Breast epithelium (tissue), 3 donors: ENCODE data around the gene MYL12A.

Experiments used
- POLR2A ChIP-seq: fragments of 450-650 bp; IDR thresholded peaks from one replicate; pipeline ENCODE4 v1.6.1; 2016; ENCODE audit warnings: antibody characterized with exemption, mild to moderate bottlenecking, moderate library complexity
- POLR2AphosphoS5 ChIP-seq, 3 donors: sonication (generic); formaldehyde crosslinking; IDR thresholded peaks; one replicate each; pipeline ENCODE4 v1.6.1; 2017; ENCODE audit warnings: antibody characterized with exemption in 3 of 3
- TF ChIP-seq, protein P1 (sequence below), 3 donors: fragments of 450-650 bp; IDR thresholded peaks; one replicate each; pipeline ENCODE4 v1.5.1; 2016 to 2017; ENCODE audit warnings: antibody characterized with exemption in 3 of 3, mild to moderate bottlenecking in 3 of 3, moderate library complexity in 3 of 3

DNA sequence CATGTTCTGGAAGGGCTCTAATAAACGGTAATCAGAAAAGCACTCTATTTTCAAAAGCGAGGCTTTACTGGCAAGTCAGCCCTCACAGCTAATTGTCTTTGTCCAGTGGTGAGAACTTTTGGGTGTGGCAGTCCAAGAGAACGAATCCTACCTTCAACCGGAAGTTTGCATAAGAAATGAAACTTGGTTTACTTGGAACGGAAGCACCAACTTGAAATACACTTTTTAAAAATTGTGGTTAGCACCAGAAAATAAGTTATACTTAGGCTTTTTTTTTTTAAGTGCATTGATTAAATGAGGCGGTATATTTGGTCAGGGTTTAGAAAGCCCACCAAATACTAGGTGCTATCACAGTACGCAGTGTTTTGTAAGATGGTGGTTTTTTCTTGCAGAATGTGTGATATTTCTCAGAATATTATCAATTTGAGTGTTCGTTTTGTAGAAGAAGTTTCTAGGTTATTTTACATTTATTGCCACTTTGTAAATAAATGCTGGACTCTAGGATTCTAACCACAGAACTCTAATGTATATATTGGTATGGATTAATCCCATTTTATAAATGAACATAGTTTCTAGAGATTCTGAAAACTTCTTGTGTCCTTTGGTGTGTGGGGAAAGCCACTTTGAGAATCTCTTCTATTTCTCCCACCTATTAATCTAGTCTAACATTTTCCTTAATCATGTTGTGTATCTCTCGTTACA is 1.2 kb downstream of the MYL12A start:
- TF ChIP-seq, protein P1, sequence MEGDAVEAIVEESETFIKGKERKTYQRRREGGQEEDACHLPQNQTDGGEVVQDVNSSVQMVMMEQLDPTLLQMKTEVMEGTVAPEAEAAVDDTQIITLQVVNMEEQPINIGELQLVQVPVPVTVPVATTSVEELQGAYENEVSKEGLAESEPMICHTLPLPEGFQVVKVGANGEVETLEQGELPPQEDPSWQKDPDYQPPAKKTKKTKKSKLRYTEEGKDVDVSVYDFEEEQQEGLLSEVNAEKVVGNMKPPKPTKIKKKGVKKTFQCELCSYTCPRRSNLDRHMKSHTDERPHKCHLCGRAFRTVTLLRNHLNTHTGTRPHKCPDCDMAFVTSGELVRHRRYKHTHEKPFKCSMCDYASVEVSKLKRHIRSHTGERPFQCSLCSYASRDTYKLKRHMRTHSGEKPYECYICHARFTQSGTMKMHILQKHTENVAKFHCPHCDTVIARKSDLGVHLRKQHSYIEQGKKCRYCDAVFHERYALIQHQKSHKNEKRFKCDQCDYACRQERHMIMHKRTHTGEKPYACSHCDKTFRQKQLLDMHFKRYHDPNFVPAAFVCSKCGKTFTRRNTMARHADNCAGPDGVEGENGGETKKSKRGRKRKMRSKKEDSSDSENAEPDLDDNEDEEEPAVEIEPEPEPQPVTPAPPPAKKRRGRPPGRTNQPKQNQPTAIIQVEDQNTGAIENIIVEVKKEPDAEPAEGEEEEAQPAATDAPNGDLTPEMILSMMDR (IDR thresholded peaks at IDR 0.05) = no peak
- TF ChIP-seq POLR2A (no peak), POLR2AphosphoS5 (IDR thresholded peaks at IDR 0.05) (peak in 1 of 3 donors; percentile 45)
